Ectodermal cell (in vitro differentiated cells): ENCODE data around the gene DGKG.

Experiments used
- H3K27ac ChIP-seq: 2 replicates; pipeline ENCODE4 v1.7.0; 2013; ENCODE audit warnings: mild to moderate bottlenecking, low read depth, low read length; ENCODE audit not compliant: insufficient read depth, poor library complexity, severe bottlenecking
- H3K27me3 ChIP-seq: 2 replicates; pipeline ENCODE4 v1.7.0; 2013; ENCODE audit warnings: mild to moderate bottlenecking, low read length; ENCODE audit not compliant: insufficient read depth, control insufficient read depth, poor library complexity, severe bottlenecking
- H3K36me3 ChIP-seq: one replicate; pipeline ENCODE4 v1.7.0; 2013; ENCODE audit warnings: low read length; ENCODE audit not compliant: control insufficient read depth, insufficient read depth
- H3K4me1 ChIP-seq: one replicate; pipeline ENCODE4 v1.7.0; 2013; ENCODE audit warnings: low read length; ENCODE audit not compliant: control insufficient read depth, insufficient read depth
- H3K4me3 ChIP-seq: 2 replicates; pipeline ENCODE4 v1.7.0; 2013; ENCODE audit warnings: low read depth, low read length, control low read depth; ENCODE audit not compliant: insufficient read depth
- H3K9me3 ChIP-seq: 2 replicates; pipeline ENCODE4 v1.7.0; 2013; ENCODE audit warnings: mild to moderate bottlenecking, low read length, moderate library complexity; ENCODE audit not compliant: control insufficient read depth
- WGBS, 2 experiments: methylation state at CpG; one replicate each; pipeline ENCODE4 v1.1.7; 2013; ENCODE audit warnings: missing lambda C conversion rate in 2 of 2; 5-methylcytosine and 5-hydroxymethylcytosine counted together

Gene DGKG

DNA sequence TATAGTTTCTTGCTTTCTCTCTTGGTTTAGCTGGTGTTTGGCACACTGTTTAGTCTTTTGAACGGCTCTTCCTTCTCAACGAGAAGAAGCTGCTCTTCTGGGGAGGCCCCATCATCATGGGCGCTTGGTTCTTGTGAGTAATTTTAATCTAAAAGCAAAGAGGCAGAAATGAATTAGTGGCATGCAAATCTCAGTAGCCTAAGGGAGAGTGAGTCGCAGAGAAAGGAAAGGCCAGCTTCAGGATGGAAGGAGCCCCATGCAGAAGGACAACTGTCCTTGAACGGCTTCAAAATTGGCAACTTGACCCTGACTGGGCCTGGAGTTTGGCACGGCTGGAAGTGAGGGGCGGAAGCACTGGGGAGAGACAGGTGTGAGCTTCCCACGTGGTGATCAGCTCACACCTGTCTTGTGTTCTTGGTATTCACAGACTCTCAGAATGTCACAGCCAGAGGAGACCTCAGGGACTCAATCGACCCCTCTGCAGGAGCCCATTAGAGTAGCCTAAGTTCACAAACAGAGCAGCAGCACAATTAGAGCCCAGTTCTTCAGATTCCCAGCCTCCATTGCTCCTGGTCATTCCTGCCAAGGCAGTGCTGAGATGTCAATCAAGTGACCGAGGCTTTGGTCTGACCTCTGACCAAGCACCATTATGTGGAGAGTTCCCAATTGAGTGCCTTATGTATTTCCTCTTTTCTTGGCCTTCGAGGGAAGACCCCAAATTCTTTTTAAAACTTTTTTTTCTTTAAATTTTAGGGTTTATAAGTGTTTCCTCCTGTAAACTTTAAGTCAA, 211.8 kb downstream of the DGKG start:
- H3K36me3 ChIP-seq: no peaks in the 10 kb centered on the region
- no peaks in the 10 kb centered on the region for H3K9me3 ChIP-seq
- no peaks in the 10 kb centered on the region for H3K27me3 ChIP-seq
- no peak overlapping the region for H3K4me3 ChIP-seq
- 85 to 87% methylated on average over 10 to 11 of the region's 11 CpGs for WGBS, 2 experiments
- H3K4me1 ChIP-seq: no peaks in the 10 kb centered on the region
- H3K27ac ChIP-seq: no peak overlapping the region

DNA sequence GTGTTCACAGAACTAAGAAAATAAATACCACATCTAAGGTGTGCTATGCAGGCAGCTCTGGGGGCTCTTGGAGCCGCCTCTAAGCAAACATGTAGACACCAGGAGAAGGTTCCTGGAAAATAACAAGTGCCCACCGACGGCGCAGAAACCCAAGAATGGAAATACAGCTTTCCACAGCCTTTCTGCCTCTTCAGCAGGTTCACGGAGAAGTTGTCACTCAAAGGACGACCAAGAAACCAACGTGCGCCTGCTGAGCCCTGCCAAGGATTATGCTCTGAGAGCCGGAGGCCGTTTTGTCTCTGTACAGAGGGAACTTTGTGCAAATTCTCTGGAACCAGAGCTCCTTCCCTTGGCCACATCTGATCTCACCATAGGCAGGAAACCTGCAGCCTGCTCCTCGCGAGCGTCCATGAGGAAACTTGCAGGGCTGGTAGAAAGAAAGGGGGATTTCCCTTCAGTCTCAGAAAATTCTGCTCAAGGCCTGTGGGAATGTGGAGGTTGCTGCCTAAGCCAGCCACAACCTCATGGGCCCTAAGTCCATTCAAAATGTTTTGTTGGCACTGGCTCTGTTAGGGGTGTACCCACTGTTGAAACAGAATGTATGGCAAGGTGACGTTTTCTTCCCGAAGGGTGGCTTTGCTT, 212.6 kb downstream of the DGKG start:
- Histone ChIP-seq H3K27me3 (no peaks in the 10 kb centered on the region), H3K4me1 (no peaks in the 10 kb centered on the region), H3K4me3 (no peak overlapping the region), H3K9me3 (no peaks in the 10 kb centered on the region), H3K27ac (no peak overlapping the region), H3K36me3 (no peaks in the 10 kb centered on the region)
- WGBS, 2 experiments: 92% methylated on average over 15 of the region's 15 CpGs

DNA sequence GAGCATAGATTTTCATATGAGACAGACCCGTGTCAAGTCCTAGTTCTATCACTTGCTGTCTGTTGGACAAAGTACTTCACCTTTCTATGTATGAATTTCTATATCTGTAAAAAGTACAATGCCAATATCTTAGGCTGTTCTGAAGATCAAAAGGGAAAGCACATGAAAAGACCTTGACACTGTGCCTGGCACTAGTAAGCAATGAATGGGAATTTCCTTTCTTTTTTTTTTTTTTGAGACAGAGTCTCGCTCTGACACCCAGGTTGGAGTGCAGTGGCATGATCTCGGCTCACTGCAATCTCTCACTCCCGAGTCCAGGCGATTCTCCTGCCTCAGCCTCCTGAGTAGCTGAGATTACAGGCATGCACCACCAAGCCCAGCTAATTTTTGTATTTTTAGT, 217.8 kb downstream of the DGKG start:
- whole genome bisulfite sequencing, 2 experiments: 89 to 94% methylated on average over 5 of the region's 5 CpGs
- Histone ChIP-seq H3K4me1 (no peaks in the 10 kb centered on the region), H3K4me3 (no peak overlapping the region)

DNA sequence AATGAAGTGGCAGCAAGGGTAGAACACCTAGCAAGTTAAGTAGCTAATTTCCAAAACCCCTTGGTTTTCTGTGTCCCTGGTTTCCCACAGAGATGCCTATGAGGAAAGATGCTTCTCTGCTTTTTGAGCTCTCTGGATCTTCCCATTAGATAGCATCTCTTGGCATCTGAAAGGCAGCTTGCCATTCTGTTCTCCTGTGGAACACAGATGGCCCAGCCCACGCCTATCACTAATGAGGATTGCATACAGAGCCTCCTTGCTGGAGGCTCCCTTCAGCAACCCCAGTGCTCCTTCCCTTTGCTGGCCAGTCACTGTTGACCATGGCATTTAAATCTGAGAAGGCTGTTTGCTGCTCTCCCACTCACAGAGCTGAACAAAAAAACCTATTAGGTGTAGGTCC, 218.8 kb downstream of the DGKG start:
- Histone ChIP-seq H3K4me1 (no peaks in the 10 kb centered on the region), H3K27ac (no peak overlapping the region), H3K36me3 (no peaks in the 10 kb centered on the region), H3K4me3 (no peak overlapping the region), H3K27me3 (no peaks in the 10 kb centered on the region), H3K9me3 (no peaks in the 10 kb centered on the region)
- 85 to 92% methylated on average over 1 of the region's 1 CpG for WGBS, 2 experiments

More for the DNA sequence above, 217.8 kb downstream of the DGKG start:
- no peaks in the 10 kb centered on the region for H3K9me3 ChIP-seq
- H3K36me3 ChIP-seq: no peaks in the 10 kb centered on the region
- no peak overlapping the region for H3K27ac ChIP-seq
- no peaks in the 10 kb centered on the region for H3K27me3 ChIP-seq

DNA sequence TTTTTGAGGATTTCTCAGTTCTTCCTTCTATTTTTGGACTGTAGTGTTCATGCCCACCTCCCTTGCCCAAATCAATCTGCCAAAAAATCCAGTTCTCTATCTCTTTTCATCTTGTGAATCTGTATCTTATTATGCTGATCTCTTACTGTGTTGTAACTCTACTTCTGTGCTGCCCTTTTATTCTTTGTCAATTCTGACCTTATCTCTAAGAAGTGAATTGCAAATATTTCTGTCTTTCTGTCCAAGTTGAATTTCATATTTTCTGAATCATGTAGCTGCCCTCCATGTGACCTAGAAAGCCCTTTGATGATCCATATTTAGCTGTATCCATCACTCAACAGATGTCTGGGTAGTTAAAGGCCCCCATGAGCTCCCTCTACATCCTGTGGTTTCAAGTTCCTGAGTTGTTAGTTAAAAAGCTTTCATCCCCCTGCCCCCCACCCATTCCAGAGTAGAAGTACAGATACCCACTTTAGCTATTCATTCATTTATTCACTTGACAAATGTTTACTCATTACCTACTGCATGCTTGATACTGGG, 219.6 kb downstream of the DGKG start:
- no peaks in the 10 kb centered on the region for H3K36me3 ChIP-seq
- H3K27ac ChIP-seq: no peak overlapping the region
- no peaks in the 10 kb centered on the region for H3K27me3 ChIP-seq
- H3K9me3 ChIP-seq: no peaks in the 10 kb centered on the region
- H3K4me3 ChIP-seq: no peak overlapping the region
- H3K4me1 ChIP-seq: no peaks in the 10 kb centered on the region

DNA sequence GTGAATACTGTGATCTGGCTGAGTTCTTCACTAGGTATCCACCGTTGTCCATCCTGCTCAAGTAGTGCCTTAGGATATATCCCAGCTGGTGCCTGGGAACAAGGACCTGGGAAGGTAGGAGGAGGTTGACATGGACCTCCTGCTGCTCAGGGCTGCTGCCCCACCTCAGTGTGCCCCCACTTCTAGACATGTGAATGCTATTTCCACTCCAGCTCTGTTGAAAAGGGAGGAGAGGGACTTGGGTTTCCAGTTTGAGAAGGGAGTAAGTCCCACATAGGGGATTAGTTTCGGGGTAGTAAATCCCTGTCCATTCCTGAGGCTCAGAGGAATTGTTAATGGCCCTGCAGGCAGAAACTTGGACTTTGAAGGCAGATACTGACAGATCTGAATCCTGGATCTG, 220.2 kb downstream of the DGKG start:
- Histone ChIP-seq H3K4me1 (no peaks in the 10 kb centered on the region), H3K36me3 (no peaks in the 10 kb centered on the region), H3K27ac (no peak overlapping the region), H3K9me3 (no peaks in the 10 kb centered on the region), H3K27me3 (no peaks in the 10 kb centered on the region), H3K4me3 (no peak overlapping the region)
- WGBS, 2 experiments: 85 to 87% methylated on average over 2 of the region's 2 CpGs

DNA sequence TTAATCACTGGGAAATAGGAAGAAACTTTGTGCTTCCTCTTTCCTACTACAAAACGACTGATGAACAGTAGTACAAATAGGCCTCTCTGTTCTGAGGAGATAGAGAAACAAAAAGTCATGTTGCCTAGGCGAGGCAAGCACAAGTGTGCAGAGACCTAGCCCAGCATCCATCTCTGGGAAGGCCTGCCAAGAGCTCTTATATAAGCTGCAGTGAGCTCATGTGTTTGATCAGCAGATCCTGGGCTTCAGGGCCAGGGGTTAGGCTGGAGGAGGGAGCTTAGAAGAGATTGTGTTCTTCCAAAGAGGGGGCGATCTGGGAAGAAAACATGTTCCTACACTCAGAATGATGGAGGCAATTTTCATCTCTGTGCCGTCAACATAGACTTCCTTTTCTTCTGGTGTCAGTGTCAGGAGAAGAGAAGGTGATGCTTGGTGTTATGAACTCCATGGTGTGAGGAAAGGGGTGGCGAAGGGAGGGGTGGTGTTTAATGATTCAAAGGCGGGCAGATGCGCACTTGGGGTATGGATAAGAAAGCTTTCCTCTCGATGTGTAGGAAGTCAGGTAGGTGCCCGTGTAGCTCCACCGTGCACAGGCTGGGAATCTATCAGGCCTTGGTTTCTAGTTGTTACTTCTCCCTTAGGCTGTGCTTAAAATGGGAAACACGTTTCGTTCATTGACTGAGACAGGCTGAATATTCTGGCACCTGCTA, 223.6 kb downstream of the DGKG start:
- no peaks in the 10 kb centered on the region for H3K27me3 ChIP-seq
- H3K9me3 ChIP-seq: no peaks in the 10 kb centered on the region
- no peaks in the 10 kb centered on the region for H3K36me3 ChIP-seq
- H3K4me1 ChIP-seq: no peaks in the 10 kb centered on the region
- H3K27ac ChIP-seq: no peak overlapping the region
- H3K4me3 ChIP-seq: no peak overlapping the region
- 94% methylated on average over 12 of the region's 12 CpGs for WGBS, 2 experiments

DNA sequence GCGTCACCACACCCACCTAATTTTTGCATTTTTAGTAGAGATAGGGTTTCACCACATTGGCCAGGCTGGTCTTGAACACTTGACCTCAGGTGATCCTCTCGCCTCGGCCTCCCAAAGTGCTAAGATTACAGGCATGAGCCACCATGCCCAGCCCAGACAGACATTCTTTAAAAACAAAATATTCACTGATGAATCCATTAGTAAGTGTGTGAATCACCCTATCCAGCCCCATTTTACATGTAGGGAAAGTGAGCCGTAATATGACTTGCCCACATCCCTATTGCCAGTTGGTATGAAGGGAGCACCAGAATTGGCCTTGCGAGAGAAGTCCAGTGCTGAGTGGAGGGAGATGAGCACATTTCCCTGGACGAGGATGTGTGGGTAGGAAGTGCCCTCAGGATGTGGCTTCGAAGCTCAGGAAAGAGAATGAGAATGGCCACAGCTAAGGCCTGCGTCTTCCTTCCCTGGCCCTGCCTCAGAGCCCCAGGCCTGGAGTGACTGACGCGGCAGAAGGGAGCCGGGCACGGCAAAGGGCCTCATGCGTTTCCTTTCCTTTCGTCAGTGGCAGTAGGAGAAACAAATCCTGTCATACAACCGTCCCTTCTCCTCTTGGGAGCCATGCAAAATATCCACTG, 224.9 kb downstream of the DGKG start:
- no peaks in the 10 kb centered on the region for H3K4me1 ChIP-seq
- H3K27me3 ChIP-seq: no peaks in the 10 kb centered on the region
- 90 to 92% methylated on average over 15 of the region's 15 CpGs for WGBS, 2 experiments
- no peak overlapping the region for H3K27ac ChIP-seq
- no peaks in the 10 kb centered on the region for H3K9me3 ChIP-seq
- no peaks in the 10 kb centered on the region for H3K36me3 ChIP-seq
- H3K4me3 ChIP-seq: no peak overlapping the region

DNA sequence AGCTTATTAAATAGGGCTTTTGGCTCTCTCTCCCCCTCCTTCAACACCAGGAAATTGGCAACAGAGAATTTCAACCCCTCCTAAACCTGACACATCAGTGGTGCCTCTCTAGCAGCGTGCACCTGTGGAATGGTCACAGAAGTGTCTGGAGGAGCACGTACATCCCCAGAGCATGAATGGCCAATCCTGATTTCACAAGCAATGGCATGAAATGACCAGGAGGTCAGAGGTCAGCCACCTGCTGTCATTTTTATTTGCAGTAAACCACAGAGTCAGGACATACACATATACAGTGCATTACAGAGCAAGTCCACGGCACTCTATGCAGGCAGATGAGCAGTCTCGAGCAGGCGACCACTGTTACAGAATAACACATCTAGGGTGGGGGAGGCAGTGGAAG, 228.1 kb downstream of the DGKG start:
- no peaks in the 10 kb centered on the region for H3K27me3 ChIP-seq
- H3K4me1 ChIP-seq: no peaks in the 10 kb centered on the region
- no peak overlapping the region for H3K27ac ChIP-seq
- no peak overlapping the region for H3K4me3 ChIP-seq
- H3K36me3 ChIP-seq: no peaks in the 10 kb centered on the region
- no peaks in the 10 kb centered on the region for H3K9me3 ChIP-seq
- WGBS, 2 experiments: 91% methylated on average over 5 of the region's 5 CpGs

DNA sequence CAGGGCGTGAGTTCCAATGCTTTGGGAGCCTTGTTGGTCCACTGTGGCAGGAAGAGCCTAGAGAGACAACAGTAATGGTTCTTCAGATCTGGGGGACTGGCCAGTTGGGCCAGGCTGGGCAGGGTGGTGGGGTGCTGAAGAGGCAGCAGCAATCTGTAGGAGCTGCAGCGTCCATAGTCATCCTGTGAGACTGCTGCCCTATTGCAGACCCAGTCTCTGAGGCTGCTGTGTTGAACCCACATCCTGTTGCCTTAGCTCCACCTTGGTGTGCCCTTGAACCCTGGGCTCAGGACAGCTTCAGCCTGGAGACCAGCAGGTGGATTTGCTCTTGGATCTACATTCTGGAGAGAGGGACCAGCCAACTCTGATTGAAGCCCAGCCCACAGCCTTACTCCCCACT, 229.5 kb downstream of the DGKG start:
- 92 to 94% methylated on average over 2 of the region's 2 CpGs for WGBS, 2 experiments
- H3K4me1 ChIP-seq: no peaks in the 10 kb centered on the region

More for the DNA sequence above, 229.5 kb downstream of the DGKG start:
- H3K4me3 ChIP-seq: no peak overlapping the region
- H3K27me3 ChIP-seq: no peaks in the 10 kb centered on the region
- no peaks in the 10 kb centered on the region for H3K9me3 ChIP-seq
- no peaks in the 10 kb centered on the region for H3K36me3 ChIP-seq
- no peak overlapping the region for H3K27ac ChIP-seq
